ENCODE results near the gene USHBP1.

DNA sequence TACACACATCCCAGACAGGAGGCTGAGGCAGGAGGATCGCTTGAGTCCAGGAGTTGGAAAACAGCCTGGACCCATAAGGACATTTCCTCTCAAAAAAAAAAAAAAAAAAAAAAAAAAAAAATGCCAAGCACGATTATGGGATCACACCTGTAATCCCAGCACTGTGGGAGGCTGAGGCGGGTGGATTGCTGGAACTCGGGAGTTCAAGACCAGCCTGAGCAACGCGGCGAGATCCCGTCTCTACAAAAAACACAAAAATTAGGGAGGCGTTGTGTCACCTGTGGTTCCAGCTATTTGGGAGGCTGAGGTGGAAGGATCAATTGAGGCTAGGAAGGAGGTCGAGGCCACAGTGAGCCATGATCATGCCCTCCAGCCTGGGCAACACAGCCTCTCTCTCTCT, 39.5 kb downstream of the USHBP1 start:
- TF ChIP-seq CTCF (IDR thresholded peaks at IDR 0.05), result no peak
- TF ChIP-seq POLR2A (IDR thresholded peaks at IDR 0.05), result no peak

Data from upper lobe of left lung (tissue), 4 donors.